HG02852 (cell line): ENCODE data around the gene FBXL17.

Experiments used
- ATAC-seq: cut with Tn5 transposase; IDR thresholded peaks from one replicate; pipeline ENCODE4 v1.9.1; 2021; ENCODE audit warnings: mild to moderate bottlenecking, moderate library complexity; ENCODE audit not compliant: unreplicated experiment

Gene FBXL17

DNA sequence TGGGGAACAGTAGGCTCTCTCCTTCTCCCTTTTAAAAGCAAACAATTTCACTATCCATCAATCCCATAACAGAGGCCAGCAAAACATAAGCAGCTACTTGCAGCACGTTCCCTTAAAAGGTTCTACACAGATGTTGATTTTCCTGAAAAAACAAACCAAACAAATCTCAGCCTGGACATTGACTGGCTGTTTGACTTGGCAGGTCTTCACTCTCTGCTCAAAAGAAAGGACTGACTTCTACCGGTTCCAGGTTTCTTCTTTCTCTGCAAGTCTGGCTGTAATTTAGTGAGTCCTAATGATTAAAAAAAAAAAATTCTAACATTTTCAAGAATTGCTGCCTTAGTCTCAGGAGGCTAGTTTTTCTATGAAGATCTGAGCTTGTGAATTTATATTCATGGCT is 508.0 kb downstream of the FBXL17 start:
- no peak for ATAC-seq

DNA sequence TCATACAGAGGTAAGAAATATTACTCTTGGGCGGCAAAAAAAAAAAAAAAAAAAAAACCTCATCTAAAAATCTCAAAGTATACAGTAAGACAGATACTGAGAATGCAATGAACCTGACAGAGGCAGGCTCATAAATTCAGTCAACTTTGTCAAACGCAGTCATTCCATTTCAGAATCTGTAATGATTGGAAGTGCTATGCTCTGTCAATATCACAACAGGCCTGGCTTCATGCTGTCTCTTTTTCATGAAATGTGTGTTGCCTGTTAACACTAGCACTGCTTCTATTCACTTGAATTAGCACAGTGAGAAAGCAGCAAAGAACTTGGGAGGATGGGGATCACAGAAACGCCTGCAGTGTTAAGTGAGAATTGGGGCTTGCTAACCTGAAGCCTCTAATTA is 510.9 kb downstream of the FBXL17 start:
- ATAC-seq = peak; percentile 54

DNA sequence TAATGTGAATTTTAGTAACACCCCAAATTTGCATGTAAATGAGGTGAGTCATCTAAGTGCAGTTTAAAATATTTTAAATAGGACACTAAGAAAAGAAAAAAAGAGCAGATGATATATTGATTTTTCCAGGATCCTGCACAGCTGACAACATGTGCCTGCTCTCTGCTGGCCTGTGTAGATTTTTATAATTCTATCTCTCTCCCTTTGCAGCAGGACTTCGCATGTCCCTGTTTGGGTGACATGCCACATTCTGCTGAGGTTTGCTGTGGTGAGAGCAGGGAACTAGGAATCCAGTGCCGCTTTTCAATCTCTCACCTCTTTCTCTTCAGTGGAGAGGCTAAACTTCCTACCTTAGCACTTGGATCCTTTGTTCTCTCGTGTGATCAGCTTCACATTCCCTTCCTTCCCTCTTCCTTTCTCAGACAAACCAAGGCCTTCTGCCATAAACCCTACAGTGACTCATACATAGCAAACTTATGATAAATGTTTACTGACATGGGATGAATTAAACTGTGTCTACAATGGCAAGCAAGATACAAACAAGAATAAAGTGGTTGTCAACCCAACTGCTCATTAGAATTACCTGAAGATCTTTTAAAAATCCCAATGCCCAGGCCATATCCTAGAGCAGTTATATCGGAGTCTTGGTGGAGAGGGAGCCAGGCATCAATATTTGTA is 512.3 kb downstream of the FBXL17 start:
- no peak for ATAC-seq

DNA sequence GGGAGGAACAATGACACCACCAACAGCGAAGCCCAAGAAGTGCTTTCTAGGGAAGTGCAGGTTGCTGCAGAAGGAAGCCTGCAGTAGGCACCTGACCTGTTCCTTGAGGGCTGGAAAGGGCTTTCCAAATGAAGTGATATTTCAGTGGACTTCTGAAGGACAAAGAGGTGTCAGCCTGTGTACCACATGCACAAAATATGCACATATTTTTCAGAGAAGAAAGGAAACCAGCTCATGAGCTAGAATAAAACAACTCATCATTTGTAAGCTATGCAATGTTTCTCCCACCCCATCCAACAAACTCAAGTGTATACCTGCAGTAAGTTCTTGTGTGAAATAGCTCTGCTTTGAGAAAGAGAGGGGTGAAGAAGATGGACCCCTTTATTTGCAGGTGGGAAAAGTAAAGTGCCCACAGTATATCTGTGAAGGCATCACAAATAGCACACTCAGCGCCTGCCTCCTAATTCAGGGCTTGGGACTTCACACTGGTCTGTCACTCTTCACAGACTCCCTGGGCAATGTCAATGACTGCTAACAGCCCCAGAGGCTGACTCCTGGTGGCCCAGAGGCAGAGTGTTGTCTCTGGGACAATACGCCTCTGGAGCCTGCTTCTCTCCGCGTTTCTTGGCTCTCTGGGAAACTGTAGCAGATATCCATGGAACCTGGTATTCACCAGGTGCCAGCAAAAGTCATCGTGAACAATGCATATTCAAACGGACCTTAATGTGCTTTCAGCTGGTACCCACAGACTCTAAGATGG is 513.1 kb downstream of the FBXL17 start:
- no peak for ATAC-seq

DNA sequence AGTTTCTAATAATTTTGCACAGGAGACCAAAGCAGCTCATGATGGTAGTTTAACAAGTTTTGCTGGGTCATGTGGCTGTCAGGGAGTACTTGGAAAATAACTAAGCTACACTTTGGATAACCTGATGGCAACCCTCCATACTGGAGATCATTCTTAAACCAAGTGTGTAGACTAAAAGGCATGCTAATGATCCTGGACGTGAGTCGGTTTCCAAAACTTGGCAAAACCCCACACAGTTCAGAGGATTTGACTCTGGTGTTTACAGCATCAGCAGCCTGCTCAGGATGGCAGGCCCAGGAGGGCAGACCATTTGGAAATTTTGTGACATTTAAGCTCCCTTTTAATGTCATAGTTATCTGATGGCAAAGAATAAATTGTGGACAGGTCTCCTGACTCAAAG is 514.6 kb downstream of the FBXL17 start:
- ATAC-seq = no peak

DNA sequence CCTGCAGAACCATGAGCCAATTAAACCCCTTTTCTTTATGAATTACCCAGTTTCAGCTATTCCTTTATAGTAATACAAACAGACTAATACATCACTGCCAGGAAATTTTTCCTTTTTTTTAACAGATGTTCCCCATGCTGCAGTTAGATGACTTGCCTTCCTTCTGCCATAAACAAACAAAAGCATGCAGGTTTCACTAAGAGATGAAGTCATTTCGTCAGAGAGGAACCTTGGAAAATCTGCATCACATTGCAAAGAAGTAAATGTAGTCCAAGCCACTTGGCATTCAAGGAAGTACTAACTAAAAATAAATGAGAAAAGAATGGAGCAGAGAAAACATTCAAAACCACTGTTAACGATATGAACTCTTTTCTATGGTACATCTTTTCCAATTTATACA is 517.1 kb downstream of the FBXL17 start:
- no peak for ATAC-seq

DNA sequence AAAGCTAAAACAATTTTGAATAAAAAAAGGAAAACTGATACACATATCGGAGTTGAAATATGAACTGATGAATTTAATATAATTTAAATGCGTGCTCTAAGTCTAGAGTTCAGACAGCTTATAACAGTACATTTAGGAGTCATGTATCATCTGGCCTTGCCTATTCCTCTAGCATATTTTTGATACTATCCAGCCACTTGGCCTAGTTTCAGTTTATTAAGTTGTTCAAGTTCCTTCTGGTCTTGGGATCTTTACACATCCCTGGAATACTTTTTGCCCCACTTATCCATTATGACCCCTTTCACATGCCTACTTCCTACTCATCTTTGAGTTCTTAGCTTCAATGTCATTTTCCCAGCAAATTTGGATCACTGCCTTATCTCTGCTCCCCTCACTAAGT is 518.8 kb downstream of the FBXL17 start:
- ATAC-seq = no peak

DNA sequence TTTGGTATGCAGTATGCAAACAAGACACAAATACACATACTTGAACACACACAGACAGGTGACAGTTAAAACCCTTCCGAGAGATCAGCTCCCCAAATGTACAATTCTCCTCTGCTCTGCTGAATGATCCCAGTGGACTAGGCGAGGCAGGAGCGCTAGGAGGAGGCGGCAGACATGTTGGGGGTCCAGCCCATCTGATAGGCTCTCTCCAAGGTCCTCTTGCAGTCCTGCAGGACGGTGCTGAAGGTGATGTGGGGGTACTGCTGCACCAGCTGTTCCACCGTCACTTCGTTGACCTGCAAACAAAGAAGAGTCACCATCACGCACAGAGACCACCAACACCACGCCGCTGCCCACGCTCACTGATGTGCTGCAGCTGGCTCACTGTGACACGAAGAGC is 520.3 kb downstream of the FBXL17 start:
- ATAC-seq = no peak

DNA sequence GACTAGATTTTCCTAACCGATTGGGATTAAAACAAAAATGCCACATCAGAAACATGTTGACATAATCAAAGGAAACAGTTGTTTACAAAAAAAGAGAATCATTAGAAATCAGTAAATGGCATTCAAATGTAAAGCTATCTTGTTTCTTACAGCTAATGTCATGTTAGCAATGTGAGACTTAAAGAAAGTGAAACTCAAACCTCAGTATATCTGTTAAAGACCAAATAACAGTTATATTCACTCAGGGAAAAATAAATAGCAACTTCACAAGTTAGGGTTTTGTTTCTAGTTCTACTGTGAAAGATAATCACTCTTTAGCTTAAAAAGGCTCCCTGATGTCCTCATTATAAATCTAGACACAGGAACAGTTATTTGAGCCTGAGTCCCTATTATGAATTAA is 521.9 kb downstream of the FBXL17 start:
- ATAC-seq = no peak

DNA sequence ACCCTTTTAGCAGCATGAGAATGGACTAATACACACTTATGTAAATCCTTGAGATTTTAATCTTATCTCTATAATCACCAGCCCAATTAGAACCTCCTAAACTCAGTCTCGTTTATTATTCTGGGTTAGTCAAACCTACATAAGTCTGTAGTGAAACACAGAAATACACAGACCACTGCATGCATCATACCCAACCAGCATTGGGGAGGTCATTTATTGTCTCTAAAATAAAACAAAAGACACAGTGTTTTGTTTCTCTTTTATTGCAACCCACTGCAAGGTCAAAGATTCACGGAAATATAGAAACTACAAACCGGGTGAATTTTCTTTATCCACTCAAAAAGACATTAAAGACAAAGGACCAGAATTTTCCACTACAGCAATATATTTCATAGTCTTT is 523.1 kb downstream of the FBXL17 start:
- ATAC-seq = no peak

DNA sequence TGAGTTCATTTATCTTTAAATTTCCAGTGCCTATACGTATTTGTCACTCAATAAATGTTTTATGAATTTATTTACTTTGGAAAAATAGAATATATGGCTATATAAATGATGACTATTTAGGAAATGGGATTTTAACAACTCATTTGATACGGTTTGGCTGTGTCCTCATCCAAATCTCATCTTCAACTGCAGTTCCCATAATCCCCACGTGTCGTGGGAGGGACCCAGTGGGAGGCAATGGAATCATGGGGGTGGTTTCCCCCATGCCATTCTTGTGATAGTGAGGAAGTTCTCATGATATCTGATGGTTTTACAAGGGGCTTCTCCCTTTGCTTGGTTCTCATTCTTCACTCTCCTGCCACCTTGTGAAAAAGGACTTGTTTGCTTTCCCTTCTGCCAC is 523.6 kb downstream of the FBXL17 start:
- ATAC-seq = no peak

DNA sequence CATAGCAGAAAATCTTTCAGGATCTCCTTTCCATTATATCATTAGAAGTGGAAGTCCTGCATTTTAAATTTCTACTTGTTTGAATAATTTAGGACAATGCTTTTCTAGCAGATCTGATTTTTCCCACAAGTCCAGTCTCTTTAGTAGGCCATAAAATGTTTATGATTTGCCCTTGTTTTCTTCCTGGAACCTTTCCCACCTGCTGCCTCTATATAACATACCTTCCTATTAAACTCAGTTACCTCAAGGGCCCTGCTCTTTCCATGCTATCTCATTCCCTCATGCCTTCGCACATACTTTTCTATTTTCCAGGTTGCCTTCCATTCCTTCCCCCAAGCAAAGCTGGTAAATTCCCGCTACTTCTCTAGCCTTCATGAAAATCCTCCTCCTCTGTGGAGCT is 524.1 kb downstream of the FBXL17 start:
- ATAC-seq = no peak

DNA sequence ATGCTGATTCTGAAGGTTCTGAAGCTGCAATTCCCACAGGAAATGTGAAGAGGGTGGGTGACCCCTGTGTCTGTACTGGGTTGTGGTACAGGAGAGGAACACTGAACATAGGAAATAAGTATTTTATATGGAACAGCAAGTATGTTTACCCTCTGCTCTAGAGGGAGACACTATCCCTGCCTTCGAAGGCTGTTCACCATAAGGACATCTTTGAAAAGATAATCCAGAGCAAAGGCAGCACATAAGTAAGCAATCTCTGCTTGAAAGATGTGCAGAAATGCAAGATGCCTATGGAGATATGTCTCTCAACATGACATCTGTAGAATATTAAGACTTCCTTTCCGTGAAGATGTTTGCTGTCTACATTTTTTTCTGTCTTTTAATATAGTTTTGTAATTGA is 526.7 kb downstream of the FBXL17 start:
- ATAC-seq = no peak

DNA sequence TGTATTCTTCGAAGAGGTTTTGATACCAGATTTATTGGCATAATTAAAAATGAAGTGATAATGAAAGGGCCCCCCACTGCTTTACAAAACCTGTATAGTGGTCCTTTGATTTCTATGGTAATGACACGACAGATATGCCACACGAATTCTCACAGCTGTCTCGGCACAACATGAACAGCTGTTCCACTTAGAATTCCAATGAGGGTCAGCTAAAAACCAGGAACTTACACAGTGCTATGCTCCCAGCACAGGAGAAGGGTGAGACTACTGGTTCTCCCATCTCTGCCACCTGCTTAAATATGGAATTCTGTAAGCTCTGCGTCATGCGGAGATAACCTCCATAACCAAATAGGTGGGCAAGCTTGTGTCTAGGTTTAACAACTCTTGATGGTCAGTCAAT is 528.2 kb downstream of the FBXL17 start:
- no peak for ATAC-seq

DNA sequence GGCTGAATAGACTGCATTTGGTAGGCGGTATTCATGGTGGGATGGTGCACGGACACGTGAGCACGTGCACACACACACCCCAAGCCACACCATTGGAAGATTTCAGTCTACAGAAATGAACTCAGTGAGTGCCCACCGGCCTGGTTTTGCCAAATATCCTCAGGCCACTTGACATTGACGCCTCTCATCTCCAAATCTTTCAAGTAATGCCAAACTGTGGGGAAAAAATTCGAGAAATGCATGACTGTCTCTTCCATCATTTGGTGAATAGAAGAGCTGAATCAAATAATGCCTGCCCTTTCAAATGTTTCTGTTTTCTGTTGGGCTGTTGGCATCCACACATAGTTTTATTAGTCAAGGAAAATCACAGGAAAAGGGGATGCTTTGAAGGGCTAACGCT is 528.9 kb downstream of the FBXL17 start:
- no peak for ATAC-seq

DNA sequence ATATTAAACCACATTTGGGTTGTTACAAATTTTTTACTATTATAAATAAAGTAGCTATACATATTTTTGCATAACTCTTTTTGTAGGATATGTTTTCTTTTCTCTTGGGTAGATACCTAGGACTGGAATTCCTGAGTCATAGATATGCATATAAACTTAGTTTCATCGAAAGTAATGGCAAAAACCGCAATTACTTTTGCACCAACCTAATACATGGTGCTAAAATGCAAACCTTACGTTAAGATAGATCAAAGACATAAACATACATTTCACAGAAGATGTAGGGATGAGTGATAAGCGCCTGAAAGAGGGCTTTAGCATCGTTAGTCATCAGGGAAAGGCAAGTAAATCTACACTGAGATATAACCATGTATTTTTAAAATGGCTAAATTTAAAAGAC is 532.8 kb downstream of the FBXL17 start:
- ATAC-seq = no peak

DNA sequence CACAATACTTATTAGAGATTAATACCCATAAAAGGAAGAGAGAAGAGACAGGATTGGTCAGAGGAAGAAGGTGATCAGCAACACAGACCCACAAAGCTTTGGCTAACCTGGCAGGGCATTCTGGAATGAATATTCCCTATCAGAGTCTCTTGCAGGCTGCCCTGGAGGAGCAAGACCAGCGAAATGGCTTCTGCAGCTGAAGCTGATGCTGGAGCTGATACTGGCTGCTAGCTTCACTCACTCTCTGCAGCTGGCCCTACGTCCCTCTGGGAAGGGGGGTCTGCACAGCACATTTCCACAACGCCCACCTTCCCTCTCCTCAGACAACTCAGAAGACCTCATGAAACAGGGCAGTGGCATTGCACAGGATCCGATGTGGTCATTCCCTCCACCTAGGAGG is 541.3 kb downstream of the FBXL17 start:
- no peak for ATAC-seq

DNA sequence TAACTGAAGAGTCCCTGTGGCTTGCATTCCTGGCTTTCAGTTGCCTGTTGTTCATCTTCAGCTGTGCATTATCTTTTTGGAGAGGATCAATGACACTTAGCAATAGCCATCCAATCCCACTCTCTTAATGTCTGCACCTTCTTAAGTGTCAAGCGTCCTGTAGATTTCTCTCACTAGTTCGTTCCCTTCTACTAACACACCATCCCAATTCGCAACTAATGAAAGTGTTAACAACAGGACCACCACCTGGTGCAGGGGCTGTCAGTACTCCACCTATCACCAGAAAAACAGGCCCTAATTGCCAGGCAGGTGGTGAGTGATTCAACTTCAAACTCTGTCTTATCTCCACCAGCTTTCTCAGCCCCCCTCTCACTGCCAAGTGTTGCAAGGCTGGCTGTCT is 541.7 kb downstream of the FBXL17 start:
- no peak for ATAC-seq

DNA sequence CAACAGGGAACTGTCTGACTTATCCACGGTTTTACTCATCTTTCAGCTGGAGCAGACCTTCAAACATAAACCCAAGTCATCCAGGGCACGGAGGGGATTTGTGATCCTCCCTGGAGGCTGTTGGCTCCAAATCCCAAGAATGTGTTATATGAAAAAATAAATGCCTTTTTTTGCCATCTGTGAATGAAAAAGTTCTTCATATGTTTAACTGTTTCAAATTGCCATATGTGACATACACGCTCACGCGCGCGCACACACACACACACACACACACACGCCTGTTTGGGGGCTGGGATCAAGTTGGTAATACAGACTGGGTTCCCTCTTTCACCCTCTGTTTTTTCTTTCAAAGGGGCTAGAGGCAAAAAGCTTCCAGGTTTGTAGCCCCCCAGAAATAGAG is 546.8 kb downstream of the FBXL17 start:
- ATAC-seq = no peak

DNA sequence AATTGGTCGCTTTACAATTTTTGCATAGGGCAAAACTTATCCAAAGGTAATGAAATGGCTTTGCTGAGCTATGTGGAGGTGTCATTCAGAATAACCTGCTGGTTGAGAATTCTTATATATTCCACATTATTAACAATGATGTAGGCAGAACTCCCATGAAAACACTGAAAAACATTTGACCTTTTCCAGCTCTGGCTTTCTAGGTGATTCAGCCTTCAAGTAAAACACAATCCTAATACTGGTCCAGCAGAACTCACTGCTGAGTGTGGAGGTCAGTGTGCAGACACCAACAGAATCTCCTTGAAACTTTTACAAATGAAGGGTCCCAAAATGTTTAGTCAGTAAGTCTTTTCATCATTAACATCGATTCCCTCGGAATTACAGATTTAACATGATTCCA is 549.2 kb downstream of the FBXL17 start:
- ATAC-seq = no peak

DNA sequence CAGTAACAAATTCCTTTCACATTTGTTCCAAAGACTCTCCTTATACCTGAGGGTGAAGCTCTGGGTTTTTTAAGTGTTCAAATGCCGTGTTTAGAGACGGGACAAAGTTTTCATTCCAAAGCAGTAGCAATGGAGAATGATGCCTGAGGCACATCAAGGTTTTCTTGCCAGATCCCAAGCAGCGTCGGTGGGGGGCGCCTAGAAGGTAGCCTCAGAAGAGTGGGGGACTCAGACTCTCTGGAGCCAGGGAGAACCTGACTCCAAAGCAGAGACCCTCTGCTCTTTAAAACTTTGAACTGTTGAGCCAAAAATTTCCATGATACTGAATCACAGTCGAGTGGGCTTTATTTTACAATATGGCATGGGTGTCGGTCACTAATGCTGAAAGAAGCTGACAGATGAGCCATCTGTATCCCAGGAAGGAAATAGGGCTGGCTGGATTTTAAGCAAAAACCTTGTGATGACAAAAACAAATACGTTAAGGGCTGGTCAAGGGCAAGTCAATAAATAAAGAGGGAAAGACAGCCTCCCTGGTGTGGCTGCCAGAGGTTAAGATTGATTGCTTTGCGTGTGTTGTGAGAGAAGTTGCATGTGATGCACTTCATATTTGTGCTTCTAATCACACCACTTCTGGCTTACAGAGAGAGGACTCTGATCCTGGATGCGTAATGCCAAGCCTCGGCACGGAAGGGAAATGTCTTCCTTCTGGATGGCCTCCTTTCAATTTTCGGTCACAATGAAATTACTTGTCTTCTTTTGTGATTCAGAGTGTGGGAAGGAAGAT is 550.1 kb downstream of the FBXL17 start:
- no peak for ATAC-seq

DNA sequence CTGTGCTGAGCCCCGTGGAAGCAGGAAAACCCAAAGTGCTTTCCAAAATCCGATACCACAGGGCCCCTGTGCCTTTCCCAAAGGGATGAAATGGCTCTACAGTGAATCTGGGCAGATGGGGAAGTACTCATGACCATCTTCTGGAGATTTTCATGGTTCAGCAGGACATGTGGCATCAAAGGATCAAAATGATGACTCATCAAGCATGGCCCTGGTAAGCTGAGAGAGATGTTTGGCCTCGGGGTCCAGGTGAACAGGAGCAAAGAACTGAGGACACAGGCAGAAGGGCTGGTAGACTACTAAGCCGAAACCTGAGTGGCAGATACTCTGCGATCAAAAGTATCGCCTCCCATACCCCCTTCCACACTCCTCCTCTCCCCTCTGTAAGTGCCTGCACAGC is 551.1 kb downstream of the FBXL17 start:
- no peak for ATAC-seq
